ENCODE data around the gene PCBP1.
"Not testable (repeated sequence)": the region's sequence is repeated elsewhere in the genome, so short reads cannot be mapped to it uniquely, and the experiment has no call there.

Gene PCBP1

DNA sequence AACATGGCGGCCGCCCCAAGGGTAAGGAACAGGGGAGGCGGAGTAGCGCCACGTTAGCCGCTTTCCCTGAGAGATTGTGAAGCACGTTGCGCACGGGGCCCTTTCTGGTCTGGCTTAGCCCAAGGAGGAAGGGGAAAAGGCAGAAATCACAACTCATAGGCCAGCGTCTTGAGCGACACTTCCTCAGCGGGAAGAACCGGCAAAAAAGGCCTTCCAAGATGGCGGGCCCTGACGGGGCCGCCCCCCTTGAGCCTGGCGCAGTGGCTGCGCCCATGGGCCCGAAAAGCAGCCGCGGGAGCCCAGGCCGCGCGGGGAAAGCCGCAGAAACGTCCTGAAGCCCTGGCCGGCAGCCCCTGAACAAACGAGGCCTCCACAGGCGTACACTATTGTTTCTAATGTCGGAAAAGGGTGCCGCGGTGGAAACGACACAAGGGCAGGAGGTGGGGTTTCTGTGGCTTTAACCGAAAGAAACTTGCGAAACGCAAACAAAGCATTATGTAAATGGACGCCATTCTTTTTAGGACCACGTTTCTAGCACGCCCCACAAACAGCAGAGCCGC is 919 bp upstream of the PCBP1 start:
- Mint-ChIP-seq H3K27me3 (no peaks in the 10 kb centered on the region), H3K27ac (peak overlapping the region; percentile 100), H3K4me1 (ENCODE audit: low read depth in 2 of 2) (peaks cover 47 to 50% of the 10 kb centered on the region in 2 donors), H3K4me3 (peak overlapping the region; percentile 96), H3K9me3 (no peaks in the 10 kb centered on the region), H3K36me3 (ENCODE audit: insufficient read depth) (peaks cover 68% of the 10 kb centered on the region)
- DNase-seq (peak; percentile 74 to 85 (median 79)), ATAC-seq (replicated peaks) (peak; percentile 59)

- DNase-seq (peak in 1 of 3 experiments; percentile 23), ATAC-seq (replicated peaks) (no peak)
- peak overlapping the region; percentile 100 for H3K27ac Mint-ChIP-seq
- peaks cover 56% of the 10 kb centered on the region for H3K36me3 Mint-ChIP-seq (ENCODE audit: insufficient read depth)
- H3K4me1 Mint-ChIP-seq (ENCODE audit: low read depth in 2 of 2) = peaks cover 54 to 56% of the 10 kb centered on the region in 2 donors
- no peaks in the 10 kb centered on the region for H3K9me3 Mint-ChIP-seq
- H3K4me3 Mint-ChIP-seq = peak overlapping the region; percentile 96
- H3K27me3 Mint-ChIP-seq = no peaks in the 10 kb centered on the region
Observed at GRCh38 chr2:70087702-70088597, 673 bp downstream of the PCBP1 start.

- Mint-ChIP-seq H3K27me3 (no peaks in the 10 kb centered on the region), H3K4me1 (ENCODE audit: low read depth in 2 of 2) (peaks cover 49 to 57% of the 10 kb centered on the region in 2 donors), H3K27ac (peak overlapping the region; percentile 100), H3K4me3 (peak overlapping the region; percentile 96), H3K36me3 (ENCODE audit: insufficient read depth) (peaks cover 58% of the 10 kb centered on the region), H3K9me3 (no peaks in the 10 kb centered on the region)
- no peak for DNase-seq
- ATAC-seq (replicated peaks) = no peak
Observed at GRCh38 chr2:70088598-70089219, 1.4 kb downstream of the PCBP1 start.

- peak overlapping the region; percentile 96 for H3K4me3 Mint-ChIP-seq
- H3K4me1 Mint-ChIP-seq (ENCODE audit: low read depth in 2 of 2) = peaks cover 51 to 55% of the 10 kb centered on the region in 2 donors
- DNase-seq (no peak), ATAC-seq (replicated peaks) (no peak)
- H3K27me3 Mint-ChIP-seq = no peaks in the 10 kb centered on the region
- H3K36me3 Mint-ChIP-seq (ENCODE audit: insufficient read depth) = peaks cover 57% of the 10 kb centered on the region
- no peaks in the 10 kb centered on the region for H3K9me3 Mint-ChIP-seq
- peak overlapping the region; percentile 100 for H3K27ac Mint-ChIP-seq
Observed at GRCh38 chr2:70089220-70089982, 2.1 kb downstream of the PCBP1 start.

- no peaks in the 10 kb centered on the region for H3K9me3 Mint-ChIP-seq
- H3K36me3 Mint-ChIP-seq (ENCODE audit: insufficient read depth) = peaks cover 51% of the 10 kb centered on the region
- peak overlapping the region; percentile 96 for H3K4me3 Mint-ChIP-seq
- peak overlapping the region; percentile 100 for H3K27ac Mint-ChIP-seq
- H3K27me3 Mint-ChIP-seq = no peaks in the 10 kb centered on the region
- peaks cover 54 to 58% of the 10 kb centered on the region in 2 donors for H3K4me1 Mint-ChIP-seq (ENCODE audit: low read depth in 2 of 2)
- no peak for ATAC-seq (replicated peaks)
- DNase-seq = no peak
Observed at GRCh38 chr2:70089983-70090525, 2.8 kb downstream of the PCBP1 start.

GRCh38 chr2:70090706-70091334 is 3.5 kb downstream of the PCBP1 start:
- peaks cover 43% of the 10 kb centered on the region for H3K36me3 Mint-ChIP-seq (ENCODE audit: insufficient read depth)
- ATAC-seq (replicated peaks) = no peak
- H3K4me1 Mint-ChIP-seq (ENCODE audit: low read depth in 2 of 2) = peaks cover 51 to 54% of the 10 kb centered on the region in 2 donors
- H3K27me3 Mint-ChIP-seq = no peaks in the 10 kb centered on the region
- peak overlapping the region; percentile 100 for H3K27ac Mint-ChIP-seq
- H3K4me3 Mint-ChIP-seq = peak overlapping the region in 1 of 2 donors; percentile 96
- DNase-seq = no peak
- no peaks in the 10 kb centered on the region for H3K9me3 Mint-ChIP-seq

GRCh38 chr2:70091364-70091763 is 4.1 kb downstream of the PCBP1 start:
- no peak for DNase-seq
- H3K27me3 Mint-ChIP-seq = no peaks in the 10 kb centered on the region
- H3K9me3 Mint-ChIP-seq = no peaks in the 10 kb centered on the region
- ATAC-seq (replicated peaks) = no peak
- peak overlapping the region; percentile 100 for H3K27ac Mint-ChIP-seq
- peak overlapping the region; percentile 3 to 20 for H3K4me3 Mint-ChIP-seq
- H3K4me1 Mint-ChIP-seq (ENCODE audit: low read depth in 2 of 2) = peaks cover 48 to 51% of the 10 kb centered on the region in 2 donors
- peaks cover 38% of the 10 kb centered on the region for H3K36me3 Mint-ChIP-seq (ENCODE audit: insufficient read depth)

DNA sequence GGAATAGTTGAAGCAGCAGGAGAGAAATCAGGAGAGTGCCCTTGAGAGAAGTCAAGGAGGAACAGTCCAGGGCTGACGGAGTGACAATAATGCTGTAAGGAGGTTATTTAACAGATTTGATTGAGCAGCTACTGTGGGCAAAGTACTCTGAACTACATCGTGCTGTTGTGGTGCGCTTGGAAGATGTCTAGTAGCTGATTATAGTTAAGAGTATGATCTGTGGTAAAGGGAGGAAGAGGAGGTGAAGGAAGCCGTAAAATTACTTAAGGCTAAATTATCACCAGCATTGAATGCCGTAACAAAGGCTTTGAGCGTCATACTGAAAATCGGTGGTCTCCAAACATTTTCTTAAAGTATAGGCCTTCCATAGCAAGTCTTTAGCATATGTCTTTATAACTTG is 4.5 kb downstream of the PCBP1 start:
- Mint-ChIP-seq H3K27me3 (no peaks in the 10 kb centered on the region), H3K9me3 (no peaks in the 10 kb centered on the region), H3K27ac (peak overlapping the region; percentile 100), H3K4me1 (ENCODE audit: low read depth in 2 of 2) (peaks cover 48 to 51% of the 10 kb centered on the region in 2 donors), H3K36me3 (ENCODE audit: insufficient read depth) (peaks cover 33% of the 10 kb centered on the region), H3K4me3 (peak overlapping the region; percentile 3 to 20)
- DNase-seq = no peak
- ATAC-seq (replicated peaks) = no peak

DNA sequence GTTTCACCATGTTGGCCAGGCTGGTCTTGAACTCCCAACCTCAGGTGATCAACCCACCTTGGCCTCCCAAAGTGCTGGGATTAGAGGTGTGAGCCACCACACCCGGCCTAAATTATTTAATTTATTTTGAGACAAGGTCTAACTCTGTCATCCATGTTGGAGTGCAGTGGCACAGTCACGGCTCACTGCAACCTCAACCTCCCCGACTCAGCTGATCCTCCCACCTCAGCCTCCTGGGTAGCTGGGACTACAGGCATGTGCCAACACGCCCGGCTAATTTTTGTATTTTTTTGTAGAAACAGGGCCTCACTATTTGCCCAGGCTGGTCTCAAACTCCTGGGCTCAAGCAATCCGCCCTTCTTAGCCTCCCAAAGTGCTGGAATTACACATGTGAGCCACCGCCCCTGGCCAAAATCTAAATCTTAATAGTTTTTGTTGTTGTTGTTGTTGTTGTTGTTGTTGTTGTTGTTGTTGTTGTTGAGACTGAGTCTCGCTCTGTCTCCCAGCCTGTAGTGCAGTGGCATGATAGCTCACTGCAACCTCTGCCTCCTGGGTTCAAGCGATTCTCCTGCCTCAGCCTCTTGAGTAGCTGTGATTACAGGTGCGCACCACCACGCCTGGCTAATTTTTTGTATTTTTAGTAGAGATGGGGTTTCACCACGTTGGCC is 5.4 kb downstream of the PCBP1 start:
- H3K27me3 Mint-ChIP-seq; H3K27ac Mint-ChIP-seq; DNase-seq; H3K9me3 Mint-ChIP-seq; ATAC-seq (replicated peaks): not testable (repeated sequence)
- Mint-ChIP-seq H3K4me1 (ENCODE audit: low read depth in 2 of 2) (peaks cover 48 to 51% of the 10 kb centered on the region in 2 donors), H3K36me3 (ENCODE audit: insufficient read depth) (peaks cover 24% of the 10 kb centered on the region), H3K4me3 (peak overlapping the region in 1 of 2 donors; percentile 34)

DNA sequence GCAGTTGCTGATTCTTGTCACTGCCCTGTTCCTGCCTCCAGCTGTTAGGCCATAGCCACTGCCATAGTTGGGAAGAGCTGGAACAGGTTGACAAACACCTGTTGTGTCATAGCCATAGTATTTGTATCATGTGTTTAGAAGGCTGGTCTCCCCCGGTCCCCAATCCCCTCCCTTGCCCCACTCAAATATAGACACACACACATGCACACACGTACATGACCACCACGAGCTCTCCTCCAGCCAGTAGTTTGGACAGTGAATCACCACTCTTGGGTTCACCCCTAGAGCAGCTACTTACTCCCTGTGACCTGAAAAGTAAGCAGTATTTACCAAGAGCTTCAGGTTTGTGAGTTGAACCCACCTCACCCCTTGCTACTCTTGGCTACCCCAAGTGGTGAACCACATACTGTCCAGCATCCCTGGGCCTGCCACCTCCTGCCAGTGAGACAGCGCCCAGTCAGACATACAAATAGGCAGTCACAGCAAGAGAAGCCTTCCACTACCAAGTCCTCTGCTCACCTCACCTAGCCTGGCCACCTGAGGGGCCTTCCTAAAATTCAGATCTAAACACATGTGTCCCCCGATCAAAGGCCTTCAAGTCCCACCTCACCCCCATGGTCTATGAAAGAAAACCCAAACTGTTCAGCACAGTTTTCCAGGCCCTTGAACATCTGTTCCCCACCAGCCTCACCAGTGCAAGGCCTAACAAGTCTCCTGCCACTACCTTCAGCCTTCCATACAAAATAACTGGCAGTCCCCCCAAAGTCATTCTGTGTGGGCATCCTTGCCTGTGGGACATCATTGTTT is 7.1 kb downstream of the PCBP1 start:
- DNase-seq = no peak
- H3K4me1 Mint-ChIP-seq (ENCODE audit: low read depth in 2 of 2) = peaks cover 39 to 46% of the 10 kb centered on the region in 2 donors

DNA sequence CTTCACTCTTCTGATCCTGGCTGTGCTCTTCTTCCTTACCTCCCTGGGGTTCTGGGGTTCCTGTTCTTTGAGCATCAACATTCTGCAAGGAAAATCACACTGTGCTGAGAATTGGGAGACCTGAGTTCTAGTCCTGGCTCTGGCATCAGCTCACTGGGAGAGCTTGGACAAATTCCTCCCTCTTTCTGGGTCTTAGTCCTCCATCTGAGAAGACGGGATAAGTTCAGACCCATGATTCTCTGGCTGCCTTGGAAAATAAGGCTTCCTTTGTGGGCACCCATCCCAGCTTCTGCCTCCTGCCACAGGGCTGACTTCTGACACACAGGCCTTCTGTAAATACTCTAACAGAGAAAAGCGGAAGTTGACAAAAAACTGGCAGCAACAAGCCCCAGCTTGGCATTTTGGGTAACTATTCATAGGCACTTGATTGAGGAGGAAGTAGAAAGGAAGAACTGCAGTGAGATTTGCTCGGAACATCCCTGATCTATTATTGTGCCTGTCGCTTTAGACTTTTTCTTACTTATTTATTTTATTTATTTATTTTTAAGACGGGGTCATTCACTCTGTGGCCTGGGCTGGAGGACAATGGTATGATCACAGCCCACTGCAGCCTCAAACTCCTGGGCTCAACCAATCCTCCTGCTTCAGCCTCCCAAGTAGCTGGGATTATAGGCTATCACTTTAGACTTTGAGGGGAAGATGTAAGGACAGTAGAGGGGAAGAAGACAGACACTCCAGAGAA is 7.9 kb downstream of the PCBP1 start:
- H3K4me1 Mint-ChIP-seq (ENCODE audit: low read depth in 2 of 2) = peaks cover 32 to 42% of the 10 kb centered on the region in 2 donors
- no peaks in the 10 kb centered on the region for H3K27me3 Mint-ChIP-seq
- DNase-seq (peak; percentile 36 to 44 (median 36)), ATAC-seq (replicated peaks) (peak; percentile 95)
- peak overlapping the region; percentile 79 to 86 for H3K4me3 Mint-ChIP-seq
- no peaks in the 10 kb centered on the region for H3K9me3 Mint-ChIP-seq
- peaks cover 6% of the 10 kb centered on the region for H3K36me3 Mint-ChIP-seq (ENCODE audit: insufficient read depth)
- peak overlapping the region; percentile 97 to 98 for H3K27ac Mint-ChIP-seq

More for the DNA sequence above, 7.1 kb downstream of the PCBP1 start:
- peak overlapping the region; percentile 97 to 98 for H3K27ac Mint-ChIP-seq
- H3K4me3 Mint-ChIP-seq = peak overlapping the region; percentile 79 to 86
- H3K27me3 Mint-ChIP-seq = no peaks in the 10 kb centered on the region
- H3K36me3 Mint-ChIP-seq (ENCODE audit: insufficient read depth) = peaks cover 12% of the 10 kb centered on the region
- no peaks in the 10 kb centered on the region for H3K9me3 Mint-ChIP-seq
- ATAC-seq (replicated peaks) = no peak
